Neural cell (in vitro differentiated cells): ENCODE results near the gene REEP5.

Experiments
- CTCF ChIP-seq: fragments of 450-650 bp; IDR thresholded peaks from 2 replicates; pipeline ENCODE4 v1.5.1; 2014; ENCODE audit warnings: antibody characterized with exemption, mild to moderate bottlenecking, moderate library complexity; ENCODE audit not compliant: poor library complexity, severe bottlenecking
- POLR2AphosphoS5 ChIP-seq: IDR thresholded peaks from 2 replicates; pipeline ENCODE4 v1.6.1; 2012
- REST ChIP-seq: IDR thresholded peaks from 2 replicates; pipeline ENCODE4 v1.6.1; 2012; ENCODE audit warnings: borderline replicate concordance
- TAF1 ChIP-seq: IDR thresholded peaks from 2 replicates; pipeline ENCODE4 v1.6.1; 2012; ENCODE audit warnings: low read depth

GRCh38 chr5:112870966-112871365, 51.1 kb downstream of the REEP5 start:
- TF ChIP-seq CTCF, result no peak
- TF ChIP-seq TAF1, result no peak
- no peak for TF ChIP-seq POLR2AphosphoS5
- TF ChIP-seq REST, result no peak
